OCI-LY3 (cell line): ENCODE results near the gene LAIR2.

Experiments used
- H2AFZ ChIP-seq: fragments of 200-600, 300-600 bp; shearing (Covaris generic); 2 replicates; pipeline ENCODE4 v1.6.0; 2014; ENCODE audit warnings: antibody characterized with exemption, low read depth, low read length
- H3K27ac ChIP-seq: fragments of 200-600, 300-600 bp; sonication (generic); 2 replicates; pipeline ENCODE4 v1.5.1; 2014; ENCODE audit warnings: mild to moderate bottlenecking, low read length, moderate library complexity, mixed read lengths
- H3K27me3 ChIP-seq: fragments of 200-600, 300-600 bp; sonication (generic); 2 replicates; pipeline ENCODE4 v1.6.1; 2014; ENCODE audit warnings: low read depth, low read length, mixed read lengths
- H3K36me3 ChIP-seq: fragments of 200-600, 300-600 bp; sonication (generic); replicated peaks from 2 replicates; pipeline ENCODE3; 2014; ENCODE audit warnings: low read depth, low read length, mixed read lengths
- H3K4me1 ChIP-seq: fragments of 300-600, 200-600 bp; sonication (generic); 2 replicates; pipeline ENCODE4 v1.6.1; 2014; ENCODE audit warnings: low read length, mixed read lengths
- H3K4me2 ChIP-seq: fragments of 200-600, 300-600 bp; sonication (generic); 2 replicates; pipeline ENCODE4 v1.6.1; 2014; ENCODE audit warnings: low read length, mixed read lengths
- H3K4me3 ChIP-seq: fragments of 300-600, 200-600 bp; sonication (generic); 2 replicates; pipeline ENCODE4 v1.5.1; 2014; ENCODE audit warnings: antibody characterized with exemption, mild to moderate bottlenecking, low read length, moderate library complexity
- H3K79me2 ChIP-seq: fragments of 300-600, 200-600 bp; shearing (Covaris generic); 2 replicates; pipeline ENCODE4 v1.6.1; 2014; ENCODE audit warnings: mild to moderate bottlenecking, low read length, mixed read lengths
- H3K9ac ChIP-seq: fragments of 300-600, 200-600 bp; shearing (Covaris generic); 2 replicates; pipeline ENCODE4 v1.6.0; 2014; ENCODE audit warnings: mild to moderate bottlenecking, low read length, moderate library complexity
- H3K9me3 ChIP-seq: fragments of 200-600, 300-600 bp; shearing (Covaris generic); 2 replicates; pipeline ENCODE4 v1.6.1; 2014; ENCODE audit warnings: low read length, mixed read lengths; ENCODE audit not compliant: insufficient read depth
- H4K20me1 ChIP-seq: fragments of 200-600, 300-600 bp; sonication (generic); 2 replicates; pipeline ENCODE4 v1.6.1; 2016; ENCODE audit warnings: low read length, mixed read lengths; ENCODE audit not compliant: insufficient read depth
- EZH2phosphoT487 ChIP-seq: fragments of 200-600 bp; shearing (Covaris generic); IDR thresholded peaks from 2 replicates; pipeline ENCODE4 v1.6.1; 2018; ENCODE audit warnings: antibody characterized with exemption, mixed run types, low read depth
- TF ChIP-seq, protein P1 (sequence below): fragments of 200-600, 300-600 bp; sonication (generic); IDR thresholded peaks from 2 replicates; pipeline ENCODE4 v1.5.1; 2014; ENCODE audit warnings: antibody characterized with exemption, low read length, low read depth

The LAIR2 gene

DNA sequence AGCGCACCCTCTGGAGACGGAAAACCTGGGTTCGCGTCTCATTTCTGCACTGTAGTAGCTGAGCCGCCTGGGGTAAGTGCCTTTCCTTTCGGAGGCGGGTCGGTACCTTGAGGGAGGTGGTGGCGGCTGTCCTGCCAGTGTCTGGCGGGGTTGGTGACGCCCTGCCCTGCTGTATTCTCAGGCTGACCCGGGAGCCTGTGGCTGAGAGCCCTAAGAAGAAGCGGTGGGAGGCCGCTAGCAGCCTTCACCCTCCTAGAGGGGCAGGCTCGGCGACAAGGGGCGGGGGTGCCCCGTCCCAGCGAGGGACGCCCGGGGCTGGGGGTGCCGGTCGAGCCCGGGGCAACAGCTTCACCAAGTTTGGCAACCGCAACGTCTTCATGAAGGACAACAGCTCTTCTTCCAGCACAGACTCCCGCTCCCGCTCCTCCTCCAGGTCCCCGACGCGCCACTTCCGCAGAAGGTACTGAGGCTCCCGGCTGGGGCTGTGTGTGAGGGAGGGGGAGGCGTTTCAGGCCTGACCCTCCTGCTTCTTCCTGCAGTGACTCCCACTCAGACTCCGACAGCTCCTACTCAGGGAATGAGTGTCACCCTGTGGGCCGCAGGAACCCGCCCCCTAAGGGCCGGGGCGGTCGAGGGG is 46.7 kb upstream of the LAIR2 start:
- Histone ChIP-seq H3K9ac (no peak overlapping the region), H3K4me3 (no peak overlapping the region), H2AFZ (no peak overlapping the region), H3K36me3 (peaks cover 90% of the 10 kb centered on the region), H3K27me3 (no peaks in the 10 kb centered on the region), H3K9me3 (no peaks in the 10 kb centered on the region), H3K27ac (no peak overlapping the region), H3K79me2 (peaks cover 49% of the 10 kb centered on the region), H3K4me2 (no peak overlapping the region), H3K4me1 (peaks cover 4% of the 10 kb centered on the region), H4K20me1 (peaks cover 58% of the 10 kb centered on the region)
- no peak for TF ChIP-seq EZH2phosphoT487
- TF ChIP-seq, protein P1, sequence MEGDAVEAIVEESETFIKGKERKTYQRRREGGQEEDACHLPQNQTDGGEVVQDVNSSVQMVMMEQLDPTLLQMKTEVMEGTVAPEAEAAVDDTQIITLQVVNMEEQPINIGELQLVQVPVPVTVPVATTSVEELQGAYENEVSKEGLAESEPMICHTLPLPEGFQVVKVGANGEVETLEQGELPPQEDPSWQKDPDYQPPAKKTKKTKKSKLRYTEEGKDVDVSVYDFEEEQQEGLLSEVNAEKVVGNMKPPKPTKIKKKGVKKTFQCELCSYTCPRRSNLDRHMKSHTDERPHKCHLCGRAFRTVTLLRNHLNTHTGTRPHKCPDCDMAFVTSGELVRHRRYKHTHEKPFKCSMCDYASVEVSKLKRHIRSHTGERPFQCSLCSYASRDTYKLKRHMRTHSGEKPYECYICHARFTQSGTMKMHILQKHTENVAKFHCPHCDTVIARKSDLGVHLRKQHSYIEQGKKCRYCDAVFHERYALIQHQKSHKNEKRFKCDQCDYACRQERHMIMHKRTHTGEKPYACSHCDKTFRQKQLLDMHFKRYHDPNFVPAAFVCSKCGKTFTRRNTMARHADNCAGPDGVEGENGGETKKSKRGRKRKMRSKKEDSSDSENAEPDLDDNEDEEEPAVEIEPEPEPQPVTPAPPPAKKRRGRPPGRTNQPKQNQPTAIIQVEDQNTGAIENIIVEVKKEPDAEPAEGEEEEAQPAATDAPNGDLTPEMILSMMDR: no peak

GRCh38 chr19:54456423-54457373 is 45.9 kb upstream of the LAIR2 start:
- no peaks in the 10 kb centered on the region for H3K9me3 ChIP-seq
- no peak overlapping the region for H3K4me3 ChIP-seq
- H3K4me1 ChIP-seq: no peaks in the 10 kb centered on the region
- H3K36me3 ChIP-seq: peaks cover 88% of the 10 kb centered on the region
- no peak overlapping the region for H2AFZ ChIP-seq
- H3K79me2 ChIP-seq: peaks cover 41% of the 10 kb centered on the region
- H3K27ac ChIP-seq: no peak overlapping the region
- no peak for TF ChIP-seq EZH2phosphoT487
- TF ChIP-seq, protein P1: no peak
- no peak overlapping the region for H3K9ac ChIP-seq
- no peak overlapping the region for H3K4me2 ChIP-seq
- no peaks in the 10 kb centered on the region for H3K27me3 ChIP-seq
- peaks cover 53% of the 10 kb centered on the region for H4K20me1 ChIP-seq

GRCh38 chr19:54457773-54458647 is 44.6 kb upstream of the LAIR2 start:
- peaks cover 28% of the 10 kb centered on the region for H3K79me2 ChIP-seq
- TF ChIP-seq, protein P1: no peak
- no peak for TF ChIP-seq EZH2phosphoT487
- H3K4me2 ChIP-seq: no peak overlapping the region
- peaks cover 83% of the 10 kb centered on the region for H3K36me3 ChIP-seq
- no peak overlapping the region for H3K9ac ChIP-seq
- no peak overlapping the region for H3K4me3 ChIP-seq
- H3K4me1 ChIP-seq: no peaks in the 10 kb centered on the region
- no peaks in the 10 kb centered on the region for H3K9me3 ChIP-seq
- H2AFZ ChIP-seq: no peak overlapping the region
- no peak overlapping the region for H3K27ac ChIP-seq
- peaks cover 48% of the 10 kb centered on the region for H4K20me1 ChIP-seq
- no peaks in the 10 kb centered on the region for H3K27me3 ChIP-seq
